GM12878 (cell line): ENCODE measurements around the gene SSTR4. TPM values are rescaled to one million over a fixed set of nuclear protein-coding genes. Genes with fewer than 3 reads are reported as not detected.

Source experiments
- ATAC-seq: fragments of 200-7000 bp; cut with Tn5 transposase; 3 replicates; pipeline ENCODE4 v1.9.1; 2020; ENCODE audit warnings: mild to moderate bottlenecking, moderate library complexity
- BruUV-seq: library from RNA; stranded (reverse); fragments of 400-500 nt; replicated peaks from 2 replicates; lab custom pipeline; 2021; lab: Mats Ljungman, UMichigan
- CTCF ChIA-PET: fragments of 300-600 bp; sonication (Branson Sonifier 250); formaldehyde crosslinking; extraction: SDS; loops from one replicate; lab custom pipeline; 2021; ENCODE audit warnings: inconsistent platforms; lab: Yijun Ruan, JAX
- POLR2A ChIA-PET: fragments of 350-600 bp; formaldehyde crosslinking; extraction: SDS; loops from one replicate; lab custom pipeline; 2021; ENCODE audit warnings: inconsistent platforms; lab: Charles Lee
- RAD21 ChIA-PET: fragments of 300-600 bp; sonication (Branson Sonifier 250); formaldehyde crosslinking; loops from one replicate; lab custom pipeline; 2023; ENCODE audit warnings: antibody characterized with exemption; ENCODE audit not compliant: unreplicated experiment; lab: Charles Lee
- SMC1A ChIA-PET: fragments of 300-600 bp; sonication (Branson Sonifier 250); formaldehyde crosslinking; loops from one replicate; lab custom pipeline; 2023; ENCODE audit not compliant: unreplicated experiment, uncharacterized antibody; lab: Charles Lee
- DNase-seq: peaks from one replicate; pipeline ENCODE4 v3.0.0-alpha.2; 2011; ENCODE audit warnings: low read depth, low spot score
- FAIRE-seq: peaks from 3 replicates; lab custom pipeline; 2011; peaks lifted over from hg19 to GRCh38; lab: Jason Lieb, UNC
- H2AFZ ChIP-seq: 2 replicates; pipeline ENCODE4 v1.6.0; 2011; ENCODE audit warnings: low read depth, low read length, control low read depth; ENCODE audit not compliant: control insufficient read depth
- H3K27ac ChIP-seq: 2 replicates; pipeline ENCODE4 v1.5.1; 2011; ENCODE audit warnings: control low read depth; ENCODE audit not compliant: control insufficient read depth, insufficient read depth
- H3K27me3 ChIP-seq, 2 experiments: replicated peaks in 1 of 2; 2 replicates each; pipeline versions ENCODE4 v1.6.0 to v1.6.1; 2011; ENCODE audit warnings: low read length in 1 of 2; ENCODE audit not compliant: control insufficient read depth in 2 of 2, insufficient read depth in 2 of 2
- H3K36me3 ChIP-seq, 2 experiments: 2 replicates each; pipeline ENCODE4 v1.5.1; 2011; ENCODE audit warnings: low read length in 1 of 2; ENCODE audit not compliant: control insufficient read depth in 2 of 2, insufficient read depth in 2 of 2
- H3K4me1 ChIP-seq: 2 replicates; pipeline ENCODE4 v1.6.1; 2011; ENCODE audit warnings: mild to moderate bottlenecking, low read length, moderate library complexity, mixed read lengths; ENCODE audit not compliant: control insufficient read depth, insufficient read depth
- H3K4me2 ChIP-seq: 2 replicates; pipeline ENCODE4 v1.6.0; 2011; ENCODE audit warnings: control low read depth; ENCODE audit not compliant: control insufficient read depth, insufficient read depth
- H3K4me3 ChIP-seq: fragments of 200-600 bp; sonication (generic); 2 replicates; pipeline ENCODE4 v1.5.1; 2016
- H3K79me2 ChIP-seq: 2 replicates; pipeline ENCODE4 v1.6.0; 2011; ENCODE audit warnings: low read length; ENCODE audit not compliant: control insufficient read depth, insufficient read depth
- H3K9ac ChIP-seq: 2 replicates; pipeline ENCODE4 v1.8.0; 2011; ENCODE audit warnings: low read length, control low read depth, mixed read lengths; ENCODE audit not compliant: control insufficient read depth, insufficient read depth
- H3K9me3 ChIP-seq: replicated peaks from 3 replicates; pipeline ENCODE4 v1.5.1; 2011; ENCODE audit warnings: mild to moderate bottlenecking, low read length; ENCODE audit not compliant: control insufficient read depth, insufficient read depth
- H4K20me1 ChIP-seq: 2 replicates; pipeline ENCODE4 v1.6.0; 2011; ENCODE audit not compliant: control insufficient read depth, insufficient read depth
- BRCA1 ChIP-seq: IDR thresholded peaks from 2 replicates; pipeline ENCODE4 v1.6.1; 2011; ENCODE audit warnings: low read depth, low read length, improper control_type of control experiment
- CHD1 ChIP-seq: IDR thresholded peaks from 2 replicates; pipeline ENCODE4 v1.6.1; 2012; ENCODE audit warnings: low read depth, low read length, improper control_type of control experiment
- NR2F1 ChIP-seq: fragments of 450-650 bp; conservative IDR thresholded peaks from 2 replicates; pipeline ENCODE4 v1.6.1; 2017; ENCODE audit warnings: mild to moderate bottlenecking
- POLR2AphosphoS5 ChIP-seq: IDR thresholded peaks from 2 replicates; pipeline ENCODE4 v1.6.1; 2011; ENCODE audit warnings: mild to moderate bottlenecking, low read length, inconsistent platforms
- RELA ChIP-seq: fragments of 450-650 bp; IDR thresholded peaks from 2 replicates; pipeline ENCODE4 v1.8.0; 2014; ENCODE audit warnings: borderline replicate concordance; ENCODE audit not compliant: partially characterized antibody
- WGBS: methylation state at CpG from one replicate; pipeline ENCODE4 v1.1.6; 2016; ENCODE audit warnings: low lambda C conversion rate; ENCODE audit not compliant: insufficient replicate concordance, insufficient coverage; ENCODE audit errors: missing lambda C conversion rate; 5-methylcytosine and 5-hydroxymethylcytosine counted together
- in situ Hi-C: fragments of 300-500 bp; cut with MboI; formaldehyde crosslinking; loops from 9 replicates; pipeline ENCODE4 v1.14.3; 2018; ENCODE audit warnings: mixed read lengths
- intact Hi-C: fragments of 100-400 bp; cut with micrococcal nuclease; formaldehyde crosslinking; loops from one replicate; pipeline ENCODE4 v1.14.2; 2022; ENCODE audit not compliant: unreplicated experiment
- polyA plus RNA-seq, 11 experiments: library from polyadenylated mRNA; depleted of rRNA in 4 of 11; unstranded in 6 of 11; stranded (reverse) in 5 of 11; fragments of >200 nt; fragmentation: Nextera tagmentation in 4 of 11; fragmentation: Illumina TruSeq in 1 of 11; extraction: Ambion mirVana in 4 of 11; extraction: Trizol in 1 of 11; gene quantifications; 1 replicate in 1 of 11; 2 replicates in 10 of 11; pipeline versions ENCODE4 v1.2.1 to v1.2.3, GENCODE V29; 2011 to 2016; ENCODE audit warnings: inconsistent platforms in 2 of 11, missing spikeins in 2 of 11, low read depth in 1 of 11
- total RNA-seq, 4 experiments: library from RNA; depleted of rRNA in 3 of 4; stranded (reverse); fragments of >200 nt in 3 of 4; fragmentation: Illumina TruSeq in 1 of 4; extraction: Trizol in 1 of 4; gene quantifications; 2 replicates each; pipeline versions ENCODE4 v1.2.1 to v1.2.3, GENCODE V29; 2013 to 2021
- TF ChIP-seq, protein P1 (sequence below): fragments of 450-650 bp; conservative IDR thresholded peaks from 2 replicates; pipeline ENCODE4 v1.6.1; 2017; ENCODE audit warnings: mild to moderate bottlenecking, moderate library complexity
- TF ChIP-seq, protein P2 (sequence below): IDR thresholded peaks from 2 replicates; pipeline ENCODE4 v1.6.1; 2011; ENCODE audit warnings: borderline replicate concordance, low read depth, mild to moderate bottlenecking, moderate library complexity, mixed read lengths, low read length; ENCODE audit not compliant: insufficient read depth; ENCODE audit errors: extremely low read length
- TF ChIP-seq, protein P3 (sequence below): fragments of 450-650 bp; formaldehyde crosslinking; IDR thresholded peaks from 2 replicates; pipeline ENCODE4 v1.4.0; 2020; ENCODE audit warnings: mild to moderate bottlenecking, moderate library complexity

The SSTR4 gene
- total and polyA plus RNA-seq, 10 of the 15 experiments (the other 5 are each of a cell fraction or from before 2014, with no cell fraction given), result not detected

DNA sequence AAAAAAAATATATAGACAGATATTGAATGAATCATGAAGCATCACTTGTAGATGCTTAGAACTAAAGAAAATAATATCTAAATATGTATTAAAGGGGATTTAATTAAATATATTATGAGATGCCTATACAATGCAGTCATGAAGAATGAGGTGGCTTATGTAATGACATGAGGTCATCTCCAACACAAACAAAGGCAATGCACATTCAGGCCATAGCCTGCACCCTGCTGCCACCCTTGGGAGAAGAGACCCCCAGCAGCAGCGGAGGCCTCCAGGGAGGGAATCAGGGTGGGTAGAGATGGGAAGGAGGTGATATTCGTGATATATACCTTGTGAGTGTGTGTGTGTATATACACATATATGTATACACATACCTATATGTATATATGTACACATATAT, 26.4 kb upstream of the SSTR4 start:
- TF ChIP-seq, protein P1, sequence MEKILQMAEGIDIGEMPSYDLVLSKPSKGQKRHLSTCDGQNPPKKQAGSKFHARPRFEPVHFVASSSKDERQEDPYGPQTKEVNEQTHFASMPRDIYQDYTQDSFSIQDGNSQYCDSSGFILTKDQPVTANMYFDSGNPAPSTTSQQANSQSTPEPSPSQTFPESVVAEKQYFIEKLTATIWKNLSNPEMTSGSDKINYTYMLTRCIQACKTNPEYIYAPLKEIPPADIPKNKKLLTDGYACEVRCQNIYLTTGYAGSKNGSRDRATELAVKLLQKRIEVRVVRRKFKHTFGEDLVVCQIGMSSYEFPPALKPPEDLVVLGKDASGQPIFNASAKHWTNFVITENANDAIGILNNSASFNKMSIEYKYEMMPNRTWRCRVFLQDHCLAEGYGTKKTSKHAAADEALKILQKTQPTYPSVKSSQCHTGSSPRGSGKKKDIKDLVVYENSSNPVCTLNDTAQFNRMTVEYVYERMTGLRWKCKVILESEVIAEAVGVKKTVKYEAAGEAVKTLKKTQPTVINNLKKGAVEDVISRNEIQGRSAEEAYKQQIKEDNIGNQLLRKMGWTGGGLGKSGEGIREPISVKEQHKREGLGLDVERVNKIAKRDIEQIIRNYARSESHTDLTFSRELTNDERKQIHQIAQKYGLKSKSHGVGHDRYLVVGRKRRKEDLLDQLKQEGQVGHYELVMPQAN, result no peak
- TF ChIP-seq POLR2AphosphoS5, result no peak
- TF ChIP-seq, protein P2, sequence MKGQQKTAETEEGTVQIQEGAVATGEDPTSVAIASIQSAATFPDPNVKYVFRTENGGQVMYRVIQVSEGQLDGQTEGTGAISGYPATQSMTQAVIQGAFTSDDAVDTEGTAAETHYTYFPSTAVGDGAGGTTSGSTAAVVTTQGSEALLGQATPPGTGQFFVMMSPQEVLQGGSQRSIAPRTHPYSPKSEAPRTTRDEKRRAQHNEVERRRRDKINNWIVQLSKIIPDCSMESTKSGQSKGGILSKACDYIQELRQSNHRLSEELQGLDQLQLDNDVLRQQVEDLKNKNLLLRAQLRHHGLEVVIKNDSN, result no peak
- TF ChIP-seq CHD1, result no peak
- TF ChIP-seq, all 136 proteins: peak for 0
- Histone ChIP-seq H3K27ac (no peak overlapping the region), H2AFZ (no peak overlapping the region), H3K27me3 (no peaks in the 10 kb centered on the region), H3K4me1 (no peaks in the 10 kb centered on the region), H3K36me3 (no peaks in the 10 kb centered on the region), H3K9ac (no peak overlapping the region), H3K79me2 (no peaks in the 10 kb centered on the region), H3K4me2 (no peak overlapping the region), H3K4me3 (no peak overlapping the region), H3K9me3 (no peaks in the 10 kb centered on the region), H4K20me1 (no peaks in the 10 kb centered on the region)
- ChIA-PET CTCF (no interaction called here), POLR2A (no interaction called here), RAD21 (no interaction called here), SMC1A (no interaction called here)
- 6% methylated on average over 2 of the region's 2 CpGs for WGBS
- intact Hi-C loops (no loop called here), in situ Hi-C loops (no loop called here)
- BruUV-seq, result no TSS peak
- ATAC-seq (no peak), DNase-seq (no peak), FAIRE-seq (no peak)

DNA sequence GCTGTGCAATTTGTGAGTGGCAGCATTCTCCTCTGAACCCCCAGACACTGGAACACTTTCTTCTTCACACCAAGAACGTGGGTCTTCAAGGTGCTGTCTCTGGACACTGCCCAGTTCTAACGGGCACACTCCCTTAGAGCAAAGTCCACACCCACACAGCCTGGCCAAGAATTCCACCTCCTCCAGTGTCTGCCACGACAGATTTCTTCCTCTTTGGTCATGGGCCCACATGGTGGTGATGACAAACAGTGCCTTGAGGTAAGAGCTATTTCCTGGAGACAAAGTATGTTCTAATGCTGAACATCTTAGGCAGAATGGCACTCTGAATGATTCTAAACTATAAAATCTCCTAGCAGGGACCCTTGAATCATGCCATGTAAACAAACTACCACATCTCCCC, 25.5 kb upstream of the SSTR4 start:
- H3K4me2 ChIP-seq, result no peak overlapping the region
- TF ChIP-seq NR2F1 (no peak), BRCA1 (no peak), RELA (no peak)
- TF ChIP-seq, protein P3, sequence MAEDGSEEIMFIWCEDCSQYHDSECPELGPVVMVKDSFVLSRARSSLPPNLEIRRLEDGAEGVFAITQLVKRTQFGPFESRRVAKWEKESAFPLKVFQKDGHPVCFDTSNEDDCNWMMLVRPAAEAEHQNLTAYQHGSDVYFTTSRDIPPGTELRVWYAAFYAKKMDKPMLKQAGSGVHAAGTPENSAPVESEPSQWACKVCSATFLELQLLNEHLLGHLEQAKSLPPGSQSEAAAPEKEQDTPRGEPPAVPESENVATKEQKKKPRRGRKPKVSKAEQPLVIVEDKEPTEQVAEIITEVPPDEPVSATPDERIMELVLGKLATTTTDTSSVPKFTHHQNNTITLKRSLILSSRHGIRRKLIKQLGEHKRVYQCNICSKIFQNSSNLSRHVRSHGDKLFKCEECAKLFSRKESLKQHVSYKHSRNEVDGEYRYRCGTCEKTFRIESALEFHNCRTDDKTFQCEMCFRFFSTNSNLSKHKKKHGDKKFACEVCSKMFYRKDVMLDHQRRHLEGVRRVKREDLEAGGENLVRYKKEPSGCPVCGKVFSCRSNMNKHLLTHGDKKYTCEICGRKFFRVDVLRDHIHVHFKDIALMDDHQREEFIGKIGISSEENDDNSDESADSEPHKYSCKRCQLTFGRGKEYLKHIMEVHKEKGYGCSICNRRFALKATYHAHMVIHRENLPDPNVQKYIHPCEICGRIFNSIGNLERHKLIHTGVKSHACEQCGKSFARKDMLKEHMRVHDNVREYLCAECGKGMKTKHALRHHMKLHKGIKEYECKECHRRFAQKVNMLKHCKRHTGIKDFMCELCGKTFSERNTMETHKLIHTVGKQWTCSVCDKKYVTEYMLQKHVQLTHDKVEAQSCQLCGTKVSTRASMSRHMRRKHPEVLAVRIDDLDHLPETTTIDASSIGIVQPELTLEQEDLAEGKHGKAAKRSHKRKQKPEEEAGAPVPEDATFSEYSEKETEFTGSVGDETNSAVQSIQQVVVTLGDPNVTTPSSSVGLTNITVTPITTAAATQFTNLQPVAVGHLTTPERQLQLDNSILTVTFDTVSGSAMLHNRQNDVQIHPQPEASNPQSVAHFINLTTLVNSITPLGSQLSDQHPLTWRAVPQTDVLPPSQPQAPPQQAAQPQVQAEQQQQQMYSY (CRISPR knock-in tag), result no peak

More for the DNA sequence above, 25.5 kb upstream of the SSTR4 start:
- no peak overlapping the region for H3K4me3 ChIP-seq
- no peaks in the 10 kb centered on the region for H3K4me1 ChIP-seq
- ATAC-seq, result no peak
- in situ Hi-C loops, result no loop called here
- BruUV-seq, result no TSS peak
- no peaks in the 10 kb centered on the region for H3K9me3 ChIP-seq
- no peak overlapping the region for H2AFZ ChIP-seq
- H3K9ac ChIP-seq, result no peak overlapping the region
- POLR2A ChIA-PET, result no interaction called here
- no peaks in the 10 kb centered on the region for H3K79me2 ChIP-seq
- no peak for FAIRE-seq
- RAD21 ChIA-PET, result no interaction called here
- H4K20me1 ChIP-seq, result no peaks in the 10 kb centered on the region
- no peak for DNase-seq
- SMC1A ChIA-PET, result no interaction called here
- H3K36me3 ChIP-seq, result no peaks in the 10 kb centered on the region
- intact Hi-C loops, result no loop called here
- CTCF ChIA-PET, result interaction anchor here (0.7 kb wide), 1 partner anchor 37 kb away, joined by 4 read pairs; no protein-coding TSS in a partner anchor
- 0% methylated on average over 3 of the region's 3 CpGs for WGBS
- no peaks in the 10 kb centered on the region for H3K27me3 ChIP-seq
- no peak overlapping the region for H3K27ac ChIP-seq
